Mesenchymal stem cell (in vitro differentiated cells and primary cell): ENCODE data around the gene ATP7A.

Source experiments
- DNase-seq: peaks from one replicate; pipeline ENCODE4 v3.0.0-alpha.2; 2013
- H2AFZ ChIP-seq: one replicate; pipeline ENCODE4 v1.6.1; 2013; ENCODE audit warnings: low read depth, mild to moderate bottlenecking, control low read depth, inconsistent platforms, low read length, moderate library complexity
- H2AK5ac ChIP-seq: 2 replicates; pipeline ENCODE4 v1.6.1; 2013; ENCODE audit warnings: low read length, moderate library complexity, mild to moderate bottlenecking, inconsistent platforms; ENCODE audit not compliant: severe bottlenecking
- H2BK120ac ChIP-seq: one replicate; pipeline ENCODE4 v1.6.1; 2013; ENCODE audit warnings: low read depth, mild to moderate bottlenecking, inconsistent platforms, low read length, moderate library complexity
- H2BK12ac ChIP-seq, 2 experiments: one replicate each; pipeline ENCODE4 v1.6.1; 2013; ENCODE audit warnings: inconsistent platforms in 2 of 2, low read length in 2 of 2, mild to moderate bottlenecking in 2 of 2, moderate library complexity in 2 of 2, control low read depth in 1 of 2
- H2BK15ac ChIP-seq: one replicate; pipeline ENCODE4 v1.6.1; 2013; ENCODE audit warnings: mild to moderate bottlenecking, low read depth, inconsistent platforms; ENCODE audit not compliant: poor library complexity, severe bottlenecking
- H2BK5ac ChIP-seq: 2 replicates; pipeline ENCODE4 v1.6.1; 2013; ENCODE audit warnings: low read depth, mild to moderate bottlenecking, low read length, control low read depth, inconsistent platforms; ENCODE audit not compliant: poor library complexity, severe bottlenecking
- H3K14ac ChIP-seq, 2 experiments: one replicate each; pipeline ENCODE4 v1.6.1; 2013; ENCODE audit warnings: inconsistent platforms in 2 of 2, low read length in 2 of 2, control low read depth in 1 of 2, mild to moderate bottlenecking in 1 of 2, moderate library complexity in 1 of 2
- H3K18ac ChIP-seq, 2 experiments: one replicate each; pipeline ENCODE4 v1.6.1; 2013; ENCODE audit warnings: inconsistent platforms in 2 of 2, low read length in 2 of 2, control low read depth in 1 of 2, low read depth in 1 of 2, mild to moderate bottlenecking in 1 of 2
- H3K23ac ChIP-seq, 2 experiments: one replicate each; pipeline ENCODE4 v1.6.1; 2013; ENCODE audit warnings: inconsistent platforms in 2 of 2, low read length in 2 of 2, mild to moderate bottlenecking in 2 of 2, moderate library complexity in 2 of 2, control low read depth in 1 of 2
- H3K27ac ChIP-seq: 2 replicates; pipeline ENCODE4 v1.5.1; 2013; ENCODE audit warnings: mild to moderate bottlenecking, moderate library complexity, low read length, control low read depth, inconsistent platforms; ENCODE audit not compliant: poor library complexity, severe bottlenecking
- H3K27me3 ChIP-seq, 2 experiments: 2 replicates each; pipeline versions ENCODE4 v1.6.1 to v1.7.0; 2013; ENCODE audit warnings: low read length in 2 of 2, mild to moderate bottlenecking in 2 of 2, moderate library complexity in 2 of 2, control low read depth in 1 of 2, inconsistent platforms in 1 of 2; ENCODE audit not compliant: control insufficient read depth in 1 of 2, insufficient read depth in 1 of 2
- H3K36me3 ChIP-seq, 2 experiments: 2 replicates each; pipeline versions ENCODE4 v1.6.1 to v1.7.0; 2013; ENCODE audit warnings: low read length in 2 of 2, control low read depth in 1 of 2, inconsistent platforms in 1 of 2, low read depth in 1 of 2, mild to moderate bottlenecking in 1 of 2; ENCODE audit not compliant: insufficient read depth in 2 of 2, control insufficient read depth in 1 of 2
- H3K4ac ChIP-seq, 2 experiments: one replicate each; pipeline ENCODE4 v1.6.1; 2013; ENCODE audit warnings: inconsistent platforms in 2 of 2, low read length in 2 of 2, mild to moderate bottlenecking in 2 of 2, moderate library complexity in 2 of 2, control low read depth in 1 of 2, low read depth in 1 of 2
- H3K4me1 ChIP-seq: 2 replicates; pipeline ENCODE4 v1.6.1; 2013; ENCODE audit warnings: low read depth, low read length, control low read depth; ENCODE audit not compliant: control insufficient read depth, insufficient read depth
- H3K4me2 ChIP-seq: 2 replicates; pipeline ENCODE4 v1.6.1; 2013; ENCODE audit warnings: low read length, mild to moderate bottlenecking, inconsistent platforms; ENCODE audit not compliant: poor library complexity, severe bottlenecking
- H3K4me3 ChIP-seq, 2 experiments: 2 replicates each; pipeline versions ENCODE4 v1.5.1 to v1.7.0; 2013; ENCODE audit warnings: low read length in 2 of 2, mild to moderate bottlenecking in 2 of 2, control low read depth in 1 of 2, low read depth in 1 of 2; ENCODE audit not compliant: insufficient read depth in 1 of 2
- H3K79me1 ChIP-seq: replicated peaks from 2 replicates; pipeline ENCODE4 v1.6.1; 2013; ENCODE audit warnings: mild to moderate bottlenecking, control low read depth, low read length, inconsistent platforms; ENCODE audit not compliant: poor library complexity, severe bottlenecking
- H3K9ac ChIP-seq: 2 replicates; pipeline ENCODE4 v1.7.0; 2013; ENCODE audit warnings: mild to moderate bottlenecking, low read length, moderate library complexity
- H3K9me3 ChIP-seq: 2 replicates; pipeline ENCODE4 v1.7.0; 2013; ENCODE audit warnings: mild to moderate bottlenecking, low read length; ENCODE audit not compliant: control insufficient read depth
- H4K8ac ChIP-seq: one replicate; pipeline ENCODE4 v1.6.1; 2013; ENCODE audit warnings: inconsistent platforms, mild to moderate bottlenecking, low read length, moderate library complexity
- H4K91ac ChIP-seq: one replicate; pipeline ENCODE4 v1.6.1; 2013; ENCODE audit warnings: mild to moderate bottlenecking, low read length, inconsistent platforms
- WGBS: methylation state at CpG from one replicate; pipeline ENCODE4 v1.1.7; 2013; ENCODE audit warnings: mixed read lengths; 5-methylcytosine and 5-hydroxymethylcytosine counted together

Gene ATP7A

GRCh38 chrX:78042601-78043000, 132.1 kb downstream of the ATP7A start:
- H3K36me3 ChIP-seq: peaks cover 0 to 6% of the 10 kb centered on the region in 2 experiments
- H3K4ac ChIP-seq: no peak overlapping the region
- no peaks in the 10 kb centered on the region for H3K4me1 ChIP-seq
- H3K27me3 ChIP-seq: no peaks in the 10 kb centered on the region
- no peak overlapping the region for H3K4me2 ChIP-seq
- H2BK12ac ChIP-seq: no peak overlapping the region
- no peak overlapping the region for H3K4me3 ChIP-seq
- H3K9ac ChIP-seq: no peak overlapping the region
- no peak overlapping the region for H3K27ac ChIP-seq
- H4K91ac ChIP-seq: no peak overlapping the region
- DNase-seq: no peak
- H2AK5ac ChIP-seq: no peak overlapping the region
- 100% methylated on average over 1 of the region's 1 CpG for WGBS
- H2BK15ac ChIP-seq: no peak overlapping the region
- no peak overlapping the region for H2BK5ac ChIP-seq
- no peak overlapping the region for H3K18ac ChIP-seq
- no peaks in the 10 kb centered on the region for H3K9me3 ChIP-seq
- no peaks in the 10 kb centered on the region for H3K79me1 ChIP-seq
- no peak overlapping the region for H3K14ac ChIP-seq
- H2BK120ac ChIP-seq: no peak overlapping the region
- no peak overlapping the region for H2AFZ ChIP-seq
- H3K23ac ChIP-seq: no peak overlapping the region
- no peak overlapping the region for H4K8ac ChIP-seq

- no peak overlapping the region for H3K23ac ChIP-seq
- no peaks in the 10 kb centered on the region for H3K9me3 ChIP-seq
- no peak overlapping the region for H4K8ac ChIP-seq
- H3K4me2 ChIP-seq: no peak overlapping the region
- H3K9ac ChIP-seq: no peak overlapping the region
- H2AFZ ChIP-seq: no peak overlapping the region
- H4K91ac ChIP-seq: no peak overlapping the region
- no peak overlapping the region for H2BK120ac ChIP-seq
- H3K18ac ChIP-seq: no peak overlapping the region
- no peak overlapping the region for H3K14ac ChIP-seq
- H3K27me3 ChIP-seq: peaks cover 0 to 8% of the 10 kb centered on the region in 2 experiments
- H3K27ac ChIP-seq: no peak overlapping the region
- H3K4ac ChIP-seq: no peak overlapping the region
- 100% methylated on average over 1 of the region's 4 CpGs for WGBS
- DNase-seq: no peak
- H2BK12ac ChIP-seq: no peak overlapping the region
- H2BK5ac ChIP-seq: no peak overlapping the region
- H2AK5ac ChIP-seq: no peak overlapping the region
- no peak overlapping the region for H3K4me3 ChIP-seq
- no peaks in the 10 kb centered on the region for H3K79me1 ChIP-seq
- H3K36me3 ChIP-seq: peaks cover 0 to 6% of the 10 kb centered on the region in 2 experiments
- H2BK15ac ChIP-seq: no peak overlapping the region
- H3K4me1 ChIP-seq: no peaks in the 10 kb centered on the region
Measured at GRCh38 chrX:78046362-78046761, 135.9 kb downstream of the ATP7A start.

- Histone ChIP-seq H2BK15ac (no peak overlapping the region), H2AK5ac (no peak overlapping the region), H3K27ac (no peak overlapping the region), H3K9ac (no peak overlapping the region), H2AFZ (no peak overlapping the region), H4K91ac (no peak overlapping the region), H3K4me3 (no peak overlapping the region), H3K14ac (no peak overlapping the region), H2BK120ac (no peak overlapping the region), H3K79me1 (no peaks in the 10 kb centered on the region), H3K23ac (no peak overlapping the region), H3K18ac (no peak overlapping the region), H2BK5ac (no peak overlapping the region), H3K4ac (no peak overlapping the region), H3K36me3 (peaks cover 0 to 6% of the 10 kb centered on the region in 2 experiments), H4K8ac (no peak overlapping the region), H3K4me1 (no peaks in the 10 kb centered on the region), H3K9me3 (no peaks in the 10 kb centered on the region), H2BK12ac (no peak overlapping the region), H3K4me2 (no peak overlapping the region), H3K27me3 (peaks cover 0 to 8% of the 10 kb centered on the region in 2 experiments)
- DNase-seq: no peak
- WGBS: no CpG with 5 or more reads among the region's 2 CpGs
Measured at GRCh38 chrX:78048052-78048451, 137.6 kb downstream of the ATP7A start.

GRCh38 chrX:78063687-78064086, 153.2 kb downstream of the ATP7A start:
- H2AFZ ChIP-seq: no peak overlapping the region

More at GRCh38 chrX:78063687-78064086, 153.2 kb downstream of the ATP7A start:
- H3K27me3 ChIP-seq: no peaks in the 10 kb centered on the region
- H3K27ac ChIP-seq: no peak overlapping the region
- no peak overlapping the region for H2BK120ac ChIP-seq
- H2BK5ac ChIP-seq: no peak overlapping the region
- no peaks in the 10 kb centered on the region for H3K79me1 ChIP-seq
- H4K8ac ChIP-seq: no peak overlapping the region
- H2BK15ac ChIP-seq: no peak overlapping the region
- no peak overlapping the region for H3K4me3 ChIP-seq
- H3K36me3 ChIP-seq: no peaks in the 10 kb centered on the region
- no peak overlapping the region for H4K91ac ChIP-seq
- no peaks in the 10 kb centered on the region for H3K4me1 ChIP-seq
- no peak overlapping the region for H3K18ac ChIP-seq
- peaks cover 5% of the 10 kb centered on the region for H3K9me3 ChIP-seq
- H2BK12ac ChIP-seq: no peak overlapping the region
- no peak overlapping the region for H3K23ac ChIP-seq
- no peak overlapping the region for H3K14ac ChIP-seq
- H3K4me2 ChIP-seq: no peak overlapping the region
- H3K9ac ChIP-seq: no peak overlapping the region
- H3K4ac ChIP-seq: no peak overlapping the region
- H2AK5ac ChIP-seq: no peak overlapping the region
- no peak for DNase-seq
